GM23338 (cell line): ENCODE measurements around the gene PSPC1. TPM values are rescaled to one million over a fixed set of nuclear protein-coding genes. Genes with fewer than 3 reads are reported as not detected.

Experiments
- ATAC-seq: fragments of 200-7000 bp; cut with Tn5 transposase; 3 replicates; pipeline ENCODE4 v1.9.1; 2020
- DNase-seq: peaks from one replicate; pipeline ENCODE4 v3.0.0-alpha.2; 2015; ENCODE audit warnings: low spot score
- H2AFZ ChIP-seq: fragments of 200-600 bp; sonication (generic); 2 replicates; pipeline ENCODE4 v1.8.0; 2016; ENCODE audit warnings: antibody characterized with exemption, mild to moderate bottlenecking, moderate library complexity
- H3F3A ChIP-seq: fragments of 200-600 bp; sonication (generic); replicated peaks from 2 replicates; pipeline ENCODE4 v1.8.0; 2017; ENCODE audit warnings: antibody characterized with exemption, mixed run types, low read depth
- H3K27ac ChIP-seq: fragments of 200-600 bp; sonication (generic); 2 replicates; pipeline ENCODE4 v1.6.1; 2016; ENCODE audit warnings: low read depth
- H3K27me3 ChIP-seq: fragments of 200-600 bp; sonication (generic); 2 replicates; pipeline ENCODE4 v1.8.0; 2016; ENCODE audit warnings: mild to moderate bottlenecking, mixed run types, moderate library complexity; ENCODE audit not compliant: insufficient read depth
- H3K36me3 ChIP-seq: fragments of 200-600 bp; sonication (generic); 2 replicates; pipeline ENCODE4 v1.8.0; 2016; ENCODE audit warnings: mild to moderate bottlenecking; ENCODE audit not compliant: insufficient read depth
- H3K4me1 ChIP-seq: fragments of 200-600 bp; sonication (generic); 2 replicates; pipeline ENCODE4 v1.8.0; 2016; ENCODE audit warnings: mild to moderate bottlenecking, moderate library complexity; ENCODE audit not compliant: insufficient read depth
- H3K4me2 ChIP-seq: fragments of 200-600 bp; sonication (generic); 2 replicates; pipeline ENCODE4 v1.7.1; 2017; ENCODE audit warnings: mixed run types
- H3K4me3 ChIP-seq: fragments of 200-600 bp; sonication (generic); 2 replicates; pipeline ENCODE4 v1.6.1; 2016; ENCODE audit warnings: mixed run types
- H3K79me2 ChIP-seq: fragments of 200-600 bp; sonication (generic); replicated peaks from 2 replicates; pipeline ENCODE4 v1.8.0; 2017; ENCODE audit warnings: mild to moderate bottlenecking; ENCODE audit not compliant: insufficient read depth
- H3K9me2 ChIP-seq: fragments of 200-600 bp; sonication (generic); 2 replicates; pipeline ENCODE4 v1.8.0; 2017; ENCODE audit not compliant: insufficient read depth
- H4K20me1 ChIP-seq: fragments of 200-600 bp; sonication (generic); replicated peaks from 2 replicates; pipeline ENCODE4 v1.8.0; 2017; ENCODE audit warnings: mild to moderate bottlenecking; ENCODE audit not compliant: insufficient read depth
- H3K27ac Mint-ChIP-seq: 2 replicates; pipeline ENCODE4 v1.8.0; 2020; ENCODE audit warnings: inconsistent platforms, mild to moderate bottlenecking, moderate library complexity, mixed read lengths
- H3K27me3 Mint-ChIP-seq: 3 replicates; pipeline ENCODE4 v1.8.0; 2022; ENCODE audit warnings: low read depth, mild to moderate bottlenecking, moderate library complexity, mixed read lengths, inconsistent platforms; ENCODE audit not compliant: insufficient read depth, poor library complexity
- H3K36me3 Mint-ChIP-seq: 3 replicates; pipeline ENCODE4 v1.8.0; 2021; ENCODE audit warnings: low read depth, mild to moderate bottlenecking, inconsistent platforms, moderate library complexity, mixed read lengths
- H3K4me1 Mint-ChIP-seq: 3 replicates; pipeline ENCODE4 v1.8.0; 2020; ENCODE audit warnings: mild to moderate bottlenecking, inconsistent platforms, mixed read lengths
- H3K4me3 Mint-ChIP-seq: 3 replicates; pipeline ENCODE4 v1.8.0; 2021; ENCODE audit warnings: moderate library complexity, mild to moderate bottlenecking, inconsistent platforms, mixed read lengths
- H3K9me3 Mint-ChIP-seq: 3 replicates; pipeline ENCODE4 v1.8.0; 2020; ENCODE audit warnings: moderate library complexity, mild to moderate bottlenecking, inconsistent platforms, mixed read lengths
- CREB1 ChIP-seq: fragments of 250-450 bp; sonication (Bioruptor Pico); IDR thresholded peaks from 2 replicates; pipeline ENCODE4 v1.5.0; 2020; ENCODE audit warnings: low read depth, mild to moderate bottlenecking, moderate library complexity
- CTCF ChIP-seq, 2 experiments: fragments of 200-600 bp in 1 of 2; sonication (generic) in 1 of 2; conservative IDR thresholded peaks; 2 replicates each; pipeline versions ENCODE4 v1.5.1 to v1.6.1; 2016 to 2017; ENCODE audit warnings: antibody characterized with exemption in 2 of 2, low read depth in 2 of 2, mild to moderate bottlenecking in 2 of 2, moderate library complexity in 1 of 2
- ETS1 ChIP-seq: IDR thresholded peaks from 2 replicates; pipeline ENCODE4 v1.6.1; 2016; ENCODE audit warnings: antibody characterized with exemption
- EZH2 ChIP-seq: fragments of 200-600 bp; sonication (generic); IDR thresholded peaks from one replicate; pipeline ENCODE4 v1.8.0; 2017; ENCODE audit warnings: antibody characterized with exemption, mild to moderate bottlenecking, low read depth; ENCODE audit not compliant: unreplicated experiment
- JUNB ChIP-seq: IDR thresholded peaks from one replicate; pipeline ENCODE4 v1.6.1; 2016; ENCODE audit warnings: antibody characterized with exemption; ENCODE audit not compliant: unreplicated experiment
- NANOG ChIP-seq: IDR thresholded peaks from 2 replicates; pipeline ENCODE4 v1.6.1; 2016; ENCODE audit warnings: antibody characterized with exemption, borderline replicate concordance
- POLR2AphosphoS5 ChIP-seq: IDR thresholded peaks from 2 replicates; pipeline ENCODE4 v1.6.1; 2016; ENCODE audit warnings: antibody characterized with exemption, low read depth
- REST ChIP-seq: IDR thresholded peaks from one replicate; pipeline ENCODE4 v1.6.1; 2018; ENCODE audit warnings: antibody characterized with exemption; ENCODE audit not compliant: unreplicated experiment
- STAT1 ChIP-seq: IDR thresholded peaks from one replicate; pipeline ENCODE4 v1.6.1; 2016; ENCODE audit warnings: antibody characterized with exemption; ENCODE audit not compliant: unreplicated experiment
- ZNF114 ChIP-seq: fragments of 250-450 bp; sonication (Bioruptor Pico); IDR thresholded peaks from 2 replicates; pipeline ENCODE4 v1.5.0; 2020; ENCODE audit warnings: mild to moderate bottlenecking, moderate library complexity
- ZNF331 ChIP-seq: fragments of 250-450 bp; sonication (Bioruptor Pico); IDR thresholded peaks from 2 replicates; pipeline ENCODE4 v1.5.0; 2020; ENCODE audit warnings: low read depth, mild to moderate bottlenecking, moderate library complexity
- ZNF462 ChIP-seq: fragments of 250-450 bp; sonication (Bioruptor Pico); IDR thresholded peaks from 2 replicates; pipeline ENCODE4 v1.5.0; 2020; ENCODE audit warnings: mild to moderate bottlenecking, moderate library complexity
- polyA plus RNA-seq: library from polyadenylated mRNA; unstranded; fragments of >200 nt; fragmentation: Nextera tagmentation; extraction: Ambion mirVana; gene quantifications from 2 replicates; pipeline ENCODE4 v1.2.1, GENCODE V29; 2016
- total RNA-seq: library from RNA; depleted of rRNA; stranded (reverse); fragments of >200 nt; shearing (Covaris generic); gene quantifications from 2 replicates; pipeline ENCODE4 v1.2.3, GENCODE V29; 2014

Gene PSPC1
- total and polyA plus RNA-seq, 2 experiments from 2014 or later: 38.2 to 80.2 TPM

- Histone ChIP-seq H3K4me3 (no peak overlapping the region), H3K9me2 (no peaks in the 10 kb centered on the region), H3K79me2 (peaks cover 100% of the 10 kb centered on the region), H3K4me1 (no peaks in the 10 kb centered on the region), H4K20me1 (peaks cover 77% of the 10 kb centered on the region), H3F3A (0 out of 2 replicates have a peak, but pooled peaks cover 9% of the 10 kb centered on the region), H2AFZ (no peak overlapping the region), H3K36me3 (peaks cover 27% of the 10 kb centered on the region), H3K27me3 (no peaks in the 10 kb centered on the region), H3K4me2 (no peak overlapping the region), H3K27ac (no peak overlapping the region)
- H3K27ac Mint-ChIP-seq: no peak overlapping the region
- peaks cover 75% of the 10 kb centered on the region for H3K36me3 Mint-ChIP-seq
- H3K4me1 Mint-ChIP-seq: peaks cover 4% of the 10 kb centered on the region
- no peaks in the 10 kb centered on the region for H3K9me3 Mint-ChIP-seq
- ATAC-seq (no peak), DNase-seq (no peak)
- H3K4me3 Mint-ChIP-seq: no peak overlapping the region
- no peak for TF ChIP-seq ZNF331 (CRISPR knock-in tag)
- no peak for TF ChIP-seq EZH2
- no peak for TF ChIP-seq ZNF462 (CRISPR knock-in tag)
- TF ChIP-seq JUNB: no peak
- TF ChIP-seq CREB1 (CRISPR knock-in tag): no peak
- no peak for TF ChIP-seq STAT1
- no peak for TF ChIP-seq POLR2AphosphoS5
- TF ChIP-seq ZNF114 (CRISPR knock-in tag): no peak
- no peak for TF ChIP-seq REST
- TF ChIP-seq NANOG: no peak
- TF ChIP-seq CTCF (conservative IDR thresholded peaks at IDR 0.05; ENCODE audit: low read depth in 2 of 2): no peak
- TF ChIP-seq ETS1: no peak
- H3K27me3 Mint-ChIP-seq: peaks cover 8% of the 10 kb centered on the region
Measured at GRCh38 chr13:19769854-19770253, 12.9 kb downstream of the PSPC1 start.
